Measurements from ENCODE around the gene TRIM72. TPM values are rescaled to one million over a fixed set of nuclear protein-coding genes. Genes with fewer than 3 reads are reported as not detected.

Gene TRIM72
- total and polyA plus RNA-seq, 9 of the 15 experiments (the other 6 are each of a cell fraction or from before 2014, with no cell fraction given): under 0.01 TPM; not detected in 8

GRCh38 chr16:31179747-31180459 lies 34.0 kb upstream of the TRIM72 start, which contains the start of gene FUS (continued):
- TF ChIP-seq CREM (IDR thresholded peaks at IDR 0.05; ENCODE audit: low read depth) (peak; percentile 78), TEAD2 (tag; IDR thresholded peaks at IDR 0.05) (no peak), POLR2AphosphoS2 (IDR thresholded peaks at IDR 0.05; ENCODE audit: low read length) (peak; percentile 97), CGGBP1 (CRISPR knock-in tag; IDR thresholded peaks at IDR 0.05) (no peak; the same call in 1 of the 2 replicates), ZNF780A (CRISPR knock-in tag; IDR thresholded peaks at IDR 0.05) (no peak), PURB (CRISPR knock-in tag; IDR thresholded peaks at IDR 0.05; ENCODE audit: low read depth) (no peak), KAT2B (IDR thresholded peaks at IDR 0.05; ENCODE audit: low read depth, low read length) (no peak), GATA2 (CRISPR knock-in tag; IDR thresholded peaks at IDR 0.05) (no peak), CEBPG (CRISPR knock-in tag; IDR thresholded peaks at IDR 0.05) (no peak), CEBPG (tag; conservative IDR thresholded peaks at IDR 0.05 in 1 of 2, IDR thresholded peaks at IDR 0.05 in 1 of 2) (no peak), CEBPB (tag; IDR thresholded peaks at IDR 0.05) (no peak), KLF13 (tag; IDR thresholded peaks at IDR 0.05; ENCODE audit: borderline replicate concordance, low read depth) (peak; percentile 97), HLTF (IDR thresholded peaks at IDR 0.05) (no peak; the same call in 1 of the 2 replicates), NBN (IDR thresholded peaks at IDR 0.05; ENCODE audit: low read depth) (0 out of 2 replicates have a peak, but pooled peaks have one; percentile 35), NR2F6 (CRISPR knock-in tag; IDR thresholded peaks at IDR 0.05) (peak; percentile 54; the same call in 1 of the 2 replicates), ZNF121 (CRISPR knock-in tag; conservative IDR thresholded peaks at IDR 0.05) (no peak), FOXK1 (CRISPR knock-in tag; IDR thresholded peaks at IDR 0.05; ENCODE audit: borderline replicate concordance) (peak; percentile 96), ZSCAN32 (CRISPR knock-in tag; IDR thresholded peaks at IDR 0.05) (0 out of 2 replicates have a peak, but pooled peaks have one; percentile 39), PCBP1 (IDR thresholded peaks at IDR 0.05; ENCODE audit: low read depth, low read length, poor library complexity, severe bottlenecking) (peak; percentile 36), JUNB (CRISPR knock-in tag; conservative IDR thresholded peaks at IDR 0.05) (no peak), FOXP1 (CRISPR knock-in tag; IDR thresholded peaks at IDR 0.05) (peak; percentile 96), KLF6 (CRISPR knock-in tag; IDR thresholded peaks at IDR 0.05; ENCODE audit: borderline replicate concordance) (no peak), NR0B1 (IDR thresholded peaks at IDR 0.05; ENCODE audit: partially characterized antibody) (no peak), KAT7 (CRISPR knock-in tag; IDR thresholded peaks at IDR 0.05; ENCODE audit: borderline replicate concordance) (peak; percentile 59; the same call in 1 of the 2 replicates), CCNT2 (IDR thresholded peaks at IDR 0.05; ENCODE audit: borderline replicate concordance, extremely low read depth, insufficient read length, low read depth, low read length) (no peak), TCF7L2 (IDR thresholded peaks at IDR 0.05; ENCODE audit: low read depth, low read length) (peak; percentile 98), DIDO1 (tag; IDR thresholded peaks at IDR 0.05; ENCODE audit: low read depth) (no peak)
- TF ChIP-seq, protein P1, sequence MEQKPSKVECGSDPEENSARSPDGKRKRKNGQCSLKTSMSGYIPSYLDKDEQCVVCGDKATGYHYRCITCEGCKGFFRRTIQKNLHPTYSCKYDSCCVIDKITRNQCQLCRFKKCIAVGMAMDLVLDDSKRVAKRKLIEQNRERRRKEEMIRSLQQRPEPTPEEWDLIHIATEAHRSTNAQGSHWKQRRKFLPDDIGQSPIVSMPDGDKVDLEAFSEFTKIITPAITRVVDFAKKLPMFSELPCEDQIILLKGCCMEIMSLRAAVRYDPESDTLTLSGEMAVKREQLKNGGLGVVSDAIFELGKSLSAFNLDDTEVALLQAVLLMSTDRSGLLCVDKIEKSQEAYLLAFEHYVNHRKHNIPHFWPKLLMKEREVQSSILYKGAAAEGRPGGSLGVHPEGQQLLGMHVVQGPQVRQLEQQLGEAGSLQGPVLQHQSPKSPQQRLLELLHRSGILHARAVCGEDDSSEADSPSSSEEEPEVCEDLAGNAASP (IDR thresholded peaks at IDR 0.05): no peak

Data from K562 (cell line).